Measurements from ENCODE around the gene RTF2.
"Not testable (repeated sequence)": the region's sequence is repeated elsewhere in the genome, so short reads cannot be mapped to it uniquely, and the experiment has no call there.

The RTF2 gene

GRCh38 chr20:56554869-56555268 lies 86.4 kb downstream of the RTF2 start:
- no peak for DNase-seq

- DNase-seq: no peak
Measured at GRCh38 chr20:56558968-56559367, 90.5 kb downstream of the RTF2 start.

GRCh38 chr20:56564526-56564925 lies 96.1 kb downstream of the RTF2 start:
- not testable (repeated sequence) for DNase-seq

GRCh38 chr20:56565511-56565910 lies 97.1 kb downstream of the RTF2 start:
- no peak for DNase-seq

GRCh38 chr20:56566621-56567020 lies 98.2 kb downstream of the RTF2 start:
- no peak for DNase-seq

All from NCI-H510A (cell line).